Neuron (in vitro differentiated cells): ENCODE measurements around the gene CCDC88B.

ENCODE experiments used
- H2AFZ ChIP-seq: one replicate; pipeline ENCODE4 v1.6.1; 2013; ENCODE audit warnings: low read depth, mild to moderate bottlenecking, inconsistent platforms, low read length, moderate library complexity
- H3K27me3 ChIP-seq: one replicate; pipeline ENCODE4 v1.6.1; 2013; ENCODE audit warnings: low read length; ENCODE audit not compliant: insufficient read depth
- H3K36me3 ChIP-seq: one replicate; pipeline ENCODE4 v1.6.1; 2013; ENCODE audit warnings: low read length; ENCODE audit not compliant: insufficient read depth
- H3K4me1 ChIP-seq: one replicate; pipeline ENCODE4 v1.6.1; 2013; ENCODE audit warnings: low read length; ENCODE audit not compliant: insufficient read depth
- H3K4me3 ChIP-seq: 2 replicates; pipeline ENCODE4 v1.5.1; 2013; ENCODE audit warnings: mild to moderate bottlenecking, low read length, moderate library complexity
- H3K9me3 ChIP-seq: one replicate; pipeline ENCODE4 v1.6.1; 2013; ENCODE audit warnings: low read length

The CCDC88B gene

GRCh38 chr11:64338716-64339115 lies 1.3 kb upstream of the CCDC88B start:
- Histone ChIP-seq H2AFZ (no peak overlapping the region), H3K4me3 (no peak overlapping the region), H3K9me3 (no peaks in the 10 kb centered on the region), H3K27me3 (peaks cover 26% of the 10 kb centered on the region), H3K4me1 (peaks cover 2% of the 10 kb centered on the region), H3K36me3 (no peaks in the 10 kb centered on the region)

DNA sequence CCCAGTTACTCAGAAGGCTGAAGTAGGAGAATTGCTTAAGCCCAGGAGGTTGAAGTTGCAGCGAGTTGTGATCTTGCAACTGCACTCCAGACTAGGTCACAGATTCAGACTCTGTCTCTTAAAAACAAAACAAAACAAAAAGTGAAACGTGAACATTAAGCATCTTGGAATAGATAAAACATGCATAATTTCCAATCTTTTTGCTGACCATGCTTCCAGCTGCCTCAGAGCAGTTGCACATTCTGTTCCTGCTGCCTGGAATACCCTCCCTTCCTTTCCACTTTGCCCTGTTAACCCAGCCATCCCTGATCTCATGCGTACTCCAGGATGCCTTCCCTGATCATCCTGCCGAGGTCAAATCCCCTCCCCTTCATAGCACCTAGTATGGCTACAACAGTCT lies 718 bp upstream of the CCDC88B start:
- Histone ChIP-seq H3K4me3 (no peak overlapping the region), H3K36me3 (no peaks in the 10 kb centered on the region), H3K27me3 (peaks cover 26% of the 10 kb centered on the region), H3K9me3 (no peaks in the 10 kb centered on the region), H2AFZ (no peak overlapping the region), H3K4me1 (peaks cover 2% of the 10 kb centered on the region)

DNA sequence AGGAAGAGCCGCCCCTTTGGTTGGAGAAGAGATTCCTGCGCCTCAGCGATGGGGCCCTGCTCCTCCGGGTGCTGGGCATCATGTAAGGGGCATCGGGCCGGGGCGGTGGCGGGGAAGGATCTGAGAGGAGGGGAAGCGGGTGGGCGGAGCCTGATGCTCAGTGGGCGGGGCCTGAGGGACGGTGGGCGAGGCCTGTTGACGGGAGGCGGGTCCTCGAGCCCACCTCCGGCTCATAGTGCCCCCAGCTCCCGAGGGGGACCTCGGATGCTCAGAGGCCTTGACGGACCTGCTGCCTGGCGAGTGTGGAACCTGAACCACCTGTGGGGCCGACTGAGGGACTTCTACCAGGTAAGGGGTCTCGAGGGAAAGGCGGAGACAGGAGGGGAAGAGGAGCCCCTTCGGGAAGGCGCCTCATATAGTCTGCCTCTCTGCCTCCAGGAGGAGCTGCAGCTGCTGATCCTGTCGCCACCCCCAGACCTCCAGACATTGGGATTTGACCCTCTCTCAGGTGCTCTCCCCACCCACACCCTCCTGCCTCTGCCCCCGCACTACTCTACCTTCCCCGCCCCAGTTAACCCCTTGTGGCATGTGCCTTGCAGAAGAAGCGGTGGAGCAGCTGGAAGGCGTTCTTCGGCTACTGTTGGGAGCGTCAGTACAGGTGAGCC lies 799 bp downstream of the CCDC88B start:
- Histone ChIP-seq H3K9me3 (no peaks in the 10 kb centered on the region), H3K27me3 (peaks cover 26% of the 10 kb centered on the region), H3K4me3 (no peak overlapping the region), H3K4me1 (no peaks in the 10 kb centered on the region), H3K36me3 (no peaks in the 10 kb centered on the region), H2AFZ (no peak overlapping the region)

- Histone ChIP-seq H3K4me1 (no peaks in the 10 kb centered on the region), H2AFZ (no peak overlapping the region), H3K9me3 (no peaks in the 10 kb centered on the region), H3K4me3 (no peak overlapping the region), H3K36me3 (no peaks in the 10 kb centered on the region), H3K27me3 (peaks cover 26% of the 10 kb centered on the region)
Measured at GRCh38 chr11:64341429-64341828, 1.4 kb downstream of the CCDC88B start.

DNA sequence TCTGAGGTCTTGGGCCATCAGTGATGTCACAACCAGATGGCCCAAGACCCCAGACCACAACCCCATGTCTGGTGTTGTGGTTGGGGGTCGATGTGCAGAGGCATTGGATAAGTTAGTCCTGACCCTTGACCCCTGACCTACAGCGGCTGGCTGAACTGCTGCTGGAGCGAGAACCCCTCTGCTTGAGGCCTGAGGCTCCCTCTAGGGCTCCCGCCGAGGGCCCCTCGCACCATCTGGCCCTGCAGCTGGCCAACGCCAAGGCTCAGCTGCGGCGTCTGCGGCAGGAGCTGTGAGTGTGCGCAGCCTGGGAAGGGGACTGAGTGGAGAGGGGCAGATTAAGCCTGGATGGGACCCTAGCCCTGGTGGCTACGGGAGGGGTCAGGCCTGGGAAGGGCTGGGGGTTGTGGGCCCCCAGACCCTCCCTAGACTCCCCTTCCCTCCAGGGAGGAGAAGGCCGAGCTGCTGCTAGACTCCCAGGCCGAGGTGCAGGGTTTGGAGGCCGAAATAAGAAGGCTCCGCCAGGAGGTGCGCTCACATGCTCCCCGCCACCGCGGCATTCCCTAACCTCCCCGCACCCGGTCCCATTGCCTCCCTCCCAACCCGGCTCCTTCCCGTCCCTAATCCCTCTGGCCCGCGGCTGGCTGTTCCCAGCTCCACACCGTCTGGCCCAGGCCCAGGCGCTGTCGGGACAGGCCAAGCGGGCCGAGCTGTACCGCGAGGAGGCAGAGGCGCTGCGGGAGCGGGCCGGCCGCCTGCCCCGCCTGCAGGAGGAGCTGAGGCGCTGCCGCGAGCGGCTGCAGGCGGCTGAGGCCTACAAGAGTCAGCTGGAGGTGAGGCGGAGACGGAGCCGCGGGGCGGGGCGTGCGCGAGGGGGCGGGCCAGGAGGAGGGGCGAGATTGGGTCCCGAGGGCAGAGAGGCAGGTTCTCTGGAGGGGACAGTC lies 2.1 kb downstream of the CCDC88B start:
- no peak overlapping the region for H2AFZ ChIP-seq
- no peaks in the 10 kb centered on the region for H3K36me3 ChIP-seq
- peaks cover 26% of the 10 kb centered on the region for H3K27me3 ChIP-seq
- H3K4me3 ChIP-seq, result no peak overlapping the region
- H3K4me1 ChIP-seq, result no peaks in the 10 kb centered on the region
- no peaks in the 10 kb centered on the region for H3K9me3 ChIP-seq

- Histone ChIP-seq H3K4me3 (no peak overlapping the region), H2AFZ (no peak overlapping the region), H3K4me1 (no peaks in the 10 kb centered on the region), H3K9me3 (no peaks in the 10 kb centered on the region), H3K36me3 (no peaks in the 10 kb centered on the region), H3K27me3 (peaks cover 26% of the 10 kb centered on the region)
Measured at GRCh38 chr11:64342869-64343745, 3.1 kb downstream of the CCDC88B start.

GRCh38 chr11:64343767-64344559 lies 4.0 kb downstream of the CCDC88B start:
- Histone ChIP-seq H3K27me3 (peaks cover 24% of the 10 kb centered on the region), H3K4me1 (peaks cover 7% of the 10 kb centered on the region), H2AFZ (no peak overlapping the region), H3K4me3 (no peak overlapping the region), H3K36me3 (no peaks in the 10 kb centered on the region), H3K9me3 (no peaks in the 10 kb centered on the region)

DNA sequence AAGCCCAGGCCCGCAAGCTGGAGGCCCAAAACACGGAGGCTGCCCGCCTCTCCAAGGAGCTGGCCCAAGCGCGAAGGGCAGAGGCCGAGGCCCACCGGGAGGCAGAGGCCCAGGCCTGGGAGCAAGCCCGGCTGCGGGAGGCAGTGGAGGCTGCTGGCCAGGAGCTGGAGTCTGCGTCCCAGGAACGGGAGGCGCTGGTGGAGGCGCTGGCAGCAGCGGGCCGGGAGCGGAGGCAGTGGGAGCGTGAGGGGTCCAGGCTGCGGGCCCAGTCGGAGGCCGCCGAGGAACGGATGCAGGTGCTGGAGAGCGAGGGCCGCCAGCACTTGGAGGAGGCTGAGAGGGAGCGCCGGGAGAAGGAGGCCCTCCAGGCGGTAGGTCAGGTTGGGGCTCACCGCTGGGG lies 4.8 kb downstream of the CCDC88B start:
- no peaks in the 10 kb centered on the region for H3K36me3 ChIP-seq
- H2AFZ ChIP-seq, result no peak overlapping the region
- H3K9me3 ChIP-seq, result no peaks in the 10 kb centered on the region
- no peak overlapping the region for H3K4me3 ChIP-seq
- peaks cover 16% of the 10 kb centered on the region for H3K27me3 ChIP-seq
- peaks cover 7% of the 10 kb centered on the region for H3K4me1 ChIP-seq

DNA sequence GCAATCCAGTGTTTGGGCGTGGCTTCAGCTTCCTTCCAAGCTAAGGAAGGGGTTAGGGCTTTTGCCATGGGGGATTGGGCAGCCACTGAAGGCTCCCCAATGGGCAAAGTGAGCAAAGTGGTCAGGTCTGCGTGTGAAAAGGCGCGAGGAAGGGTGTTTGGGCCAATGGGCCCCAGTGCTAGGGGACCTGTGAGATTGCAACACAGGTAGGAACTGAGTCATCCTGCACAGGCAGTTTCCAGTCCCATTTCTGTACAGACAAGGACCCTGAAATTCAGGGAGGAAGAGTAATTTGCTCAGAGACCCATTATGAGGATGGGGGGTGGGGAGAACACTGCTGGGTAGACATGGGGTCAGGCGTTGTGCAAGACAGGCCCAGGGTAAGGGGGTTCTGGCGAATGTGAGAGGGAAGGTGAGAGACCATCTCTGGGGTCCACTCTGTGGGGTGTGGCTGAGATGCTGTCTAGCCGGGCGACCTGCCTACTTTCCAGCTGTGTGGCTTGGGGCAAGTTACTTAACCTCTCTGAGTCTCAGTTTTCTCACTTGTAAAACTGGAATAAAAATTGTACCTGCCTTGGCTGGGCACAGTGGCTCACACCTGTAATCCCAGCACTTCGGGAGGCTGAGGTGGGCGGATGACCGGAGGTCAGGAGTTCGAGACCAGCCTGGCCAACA lies 7.3 kb downstream of the CCDC88B start:
- no peak overlapping the region for H3K4me3 ChIP-seq
- H3K36me3 ChIP-seq, result no peaks in the 10 kb centered on the region
- H3K4me1 ChIP-seq, result peaks cover 13% of the 10 kb centered on the region
- H3K9me3 ChIP-seq, result no peaks in the 10 kb centered on the region
- no peak overlapping the region for H2AFZ ChIP-seq
- H3K27me3 ChIP-seq, result no peaks in the 10 kb centered on the region

- Histone ChIP-seq H3K4me1 (peaks cover 13% of the 10 kb centered on the region), H3K9me3 (no peaks in the 10 kb centered on the region), H2AFZ (no peak overlapping the region), H3K27me3 (no peaks in the 10 kb centered on the region), H3K36me3 (no peaks in the 10 kb centered on the region), H3K4me3 (no peak overlapping the region)
Measured at GRCh38 chr11:64348383-64349024, 8.5 kb downstream of the CCDC88B start.

- Histone ChIP-seq H2AFZ (no peak overlapping the region), H3K4me3 (no peak overlapping the region), H3K4me1 (peaks cover 13% of the 10 kb centered on the region)
Measured at GRCh38 chr11:64349025-64349387, 9.0 kb downstream of the CCDC88B start.

More at GRCh38 chr11:64349025-64349387, 9.0 kb downstream of the CCDC88B start:
- no peaks in the 10 kb centered on the region for H3K9me3 ChIP-seq
- no peaks in the 10 kb centered on the region for H3K36me3 ChIP-seq
- no peaks in the 10 kb centered on the region for H3K27me3 ChIP-seq
